NCI-H345 (cell line): ENCODE measurements around the gene FOXD4L6.
"Not testable (repeated sequence)": the region's sequence is repeated elsewhere in the genome, so short reads cannot be mapped to it uniquely, and the experiment has no call there.

Experiments
- DNase-seq: peaks from one replicate; lab custom pipeline; 2025; lab: John Stamatoyannopoulos, UW

The FOXD4L6 gene

GRCh38 chr9:41128581-41128980 is at the start of gene FOXD4L6:
TSS of gene FOXD4L6 (minus strand) at chr9:41128681. CDS start at chr9:41128383, 298 bp downstream.
- DNase-seq: not testable (repeated sequence)

GRCh38 chr9:41174994-41175393 is 46.5 kb upstream of the FOXD4L6 start:
- not testable (repeated sequence) for DNase-seq

GRCh38 chr9:41150116-41150515 is 21.6 kb upstream of the FOXD4L6 start:
- DNase-seq: not testable (repeated sequence)

DNA sequence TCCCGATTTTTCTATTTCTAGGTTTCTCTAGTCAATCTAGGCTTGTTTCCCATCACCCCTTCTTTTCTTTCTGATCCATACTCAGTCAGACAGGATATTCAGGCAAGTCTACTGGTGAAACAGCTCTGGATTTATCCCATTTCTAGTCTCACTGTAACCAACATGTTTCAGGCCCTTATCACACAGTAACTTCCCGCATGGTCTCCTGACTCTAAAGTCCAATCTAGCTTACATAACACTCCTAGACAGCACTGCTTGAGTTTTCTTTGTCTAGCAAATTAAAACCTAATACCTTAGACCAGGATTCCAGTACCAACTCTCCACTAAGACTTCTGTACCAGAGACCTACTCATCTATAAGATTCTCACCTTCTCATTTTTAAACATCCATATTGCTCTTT is 13.4 kb upstream of the FOXD4L6 start:
- not testable (repeated sequence) for DNase-seq

- DNase-seq: not testable (repeated sequence)
Observed at GRCh38 chr9:41126746-41127446, 1.6 kb downstream of the FOXD4L6 start.

- DNase-seq: not testable (repeated sequence)
Observed at GRCh38 chr9:41125936-41126335, 2.5 kb downstream of the FOXD4L6 start.

GRCh38 chr9:41125109-41125658 is 3.3 kb downstream of the FOXD4L6 start:
- DNase-seq: not testable (repeated sequence)

- DNase-seq: not testable (repeated sequence)
Observed at GRCh38 chr9:41124250-41125108, 4.0 kb downstream of the FOXD4L6 start.

GRCh38 chr9:41123812-41124211 is 4.7 kb downstream of the FOXD4L6 start:
- DNase-seq: not testable (repeated sequence)

DNA sequence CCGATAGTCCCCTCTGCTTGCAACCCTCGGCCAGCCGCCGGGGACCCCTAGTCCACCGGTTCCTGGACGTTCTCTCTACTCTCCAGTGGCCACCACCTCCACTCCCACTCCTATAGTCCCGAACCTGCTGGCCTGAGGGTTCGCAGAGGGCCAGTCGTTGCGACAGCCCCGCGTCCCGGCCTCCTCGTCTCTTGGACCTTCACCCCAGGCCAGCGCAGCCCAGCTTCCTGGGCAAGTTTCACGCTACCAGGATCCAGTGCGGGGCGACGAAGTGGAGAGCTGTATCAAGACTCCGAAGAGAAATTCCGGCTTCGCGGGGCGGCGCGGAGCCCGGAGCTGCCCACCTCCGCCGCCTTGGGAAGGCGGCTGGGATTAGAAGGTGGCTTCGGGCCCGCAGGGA is 5.1 kb downstream of the FOXD4L6 start:
- not testable (repeated sequence) for DNase-seq

- not testable (repeated sequence) for DNase-seq
Observed at GRCh38 chr9:41120696-41121095, 7.8 kb downstream of the FOXD4L6 start.

DNA sequence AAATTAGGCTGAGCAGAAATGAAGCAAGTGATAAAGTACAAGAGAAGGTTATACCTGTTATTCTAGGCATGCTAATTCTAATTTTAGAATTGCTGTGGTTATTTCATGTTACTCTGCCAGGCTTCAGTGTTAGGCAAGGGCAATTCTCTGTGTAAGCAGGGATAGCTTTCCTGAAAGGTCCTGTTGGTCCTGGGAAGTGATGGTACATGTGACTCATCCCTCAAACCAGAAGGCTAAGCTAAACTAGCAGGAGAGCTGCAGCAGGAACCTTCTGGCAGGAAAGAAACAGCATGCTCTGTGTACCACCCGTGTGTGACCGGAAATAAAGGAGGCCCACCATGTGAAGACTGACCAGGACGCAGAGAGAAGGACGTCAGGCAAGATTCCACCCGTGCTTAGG is 8.8 kb downstream of the FOXD4L6 start:
- not testable (repeated sequence) for DNase-seq

GRCh38 chr9:41119311-41119710 is 9.2 kb downstream of the FOXD4L6 start:
- not testable (repeated sequence) for DNase-seq

- not testable (repeated sequence) for DNase-seq
Observed at GRCh38 chr9:41113348-41113747, 15.1 kb downstream of the FOXD4L6 start.

DNA sequence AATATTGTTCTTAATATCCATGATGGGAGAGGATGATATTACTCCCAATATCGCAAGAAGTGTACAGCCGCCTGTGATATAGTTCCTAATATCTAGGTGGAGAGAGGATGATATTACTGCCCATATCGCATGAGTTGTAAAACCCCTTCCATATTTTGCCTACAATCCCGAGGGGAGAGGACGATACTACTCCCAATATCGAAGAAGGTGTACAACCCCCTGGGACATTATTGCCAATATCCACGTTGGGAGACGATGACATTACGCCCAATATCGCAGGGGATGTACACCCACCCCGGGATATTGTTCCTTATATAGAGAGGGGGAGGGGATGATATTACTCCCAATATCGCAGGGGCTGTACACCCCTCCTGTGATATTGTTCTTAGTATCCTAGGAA is 17.1 kb downstream of the FOXD4L6 start:
- DNase-seq: not testable (repeated sequence)

- DNase-seq: not testable (repeated sequence)
Observed at GRCh38 chr9:41110913-41111312, 17.6 kb downstream of the FOXD4L6 start.

- DNase-seq: not testable (repeated sequence)
Observed at GRCh38 chr9:41109253-41109652, 19.2 kb downstream of the FOXD4L6 start.

GRCh38 chr9:41108816-41109215 is 19.7 kb downstream of the FOXD4L6 start:
- DNase-seq: not testable (repeated sequence)

DNA sequence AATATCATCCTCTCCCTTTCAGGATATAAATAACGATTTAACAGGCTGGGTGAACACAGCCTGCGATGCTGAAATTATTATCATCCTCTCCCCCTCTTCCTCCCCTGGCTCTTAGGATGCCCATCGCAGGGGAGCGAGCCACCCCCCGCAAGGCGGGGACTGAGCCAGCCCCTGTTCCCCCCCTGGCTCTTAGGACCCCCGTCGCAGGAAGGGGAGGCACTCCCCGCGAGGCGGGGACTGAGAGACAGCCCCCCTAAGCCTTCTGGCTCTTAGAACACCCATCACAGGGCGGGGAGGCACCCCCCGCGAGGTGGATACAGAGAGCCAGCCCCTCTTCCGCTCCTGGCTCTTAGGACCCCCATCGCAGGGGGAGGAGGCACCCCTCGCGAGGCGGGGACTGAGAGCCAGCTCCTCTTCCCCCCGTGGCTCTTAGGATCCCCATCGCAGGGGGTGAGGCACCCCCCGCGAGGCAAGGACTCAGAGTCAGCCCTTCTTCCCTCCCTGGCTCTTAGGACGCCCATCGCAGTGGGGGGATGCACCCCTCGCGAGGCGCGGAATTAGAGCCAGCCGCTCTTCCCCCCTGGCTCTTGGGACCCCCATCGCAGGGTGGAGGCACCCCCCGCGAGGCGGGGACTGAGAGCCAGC is 21.9 kb downstream of the FOXD4L6 start:
- not testable (repeated sequence) for DNase-seq

DNA sequence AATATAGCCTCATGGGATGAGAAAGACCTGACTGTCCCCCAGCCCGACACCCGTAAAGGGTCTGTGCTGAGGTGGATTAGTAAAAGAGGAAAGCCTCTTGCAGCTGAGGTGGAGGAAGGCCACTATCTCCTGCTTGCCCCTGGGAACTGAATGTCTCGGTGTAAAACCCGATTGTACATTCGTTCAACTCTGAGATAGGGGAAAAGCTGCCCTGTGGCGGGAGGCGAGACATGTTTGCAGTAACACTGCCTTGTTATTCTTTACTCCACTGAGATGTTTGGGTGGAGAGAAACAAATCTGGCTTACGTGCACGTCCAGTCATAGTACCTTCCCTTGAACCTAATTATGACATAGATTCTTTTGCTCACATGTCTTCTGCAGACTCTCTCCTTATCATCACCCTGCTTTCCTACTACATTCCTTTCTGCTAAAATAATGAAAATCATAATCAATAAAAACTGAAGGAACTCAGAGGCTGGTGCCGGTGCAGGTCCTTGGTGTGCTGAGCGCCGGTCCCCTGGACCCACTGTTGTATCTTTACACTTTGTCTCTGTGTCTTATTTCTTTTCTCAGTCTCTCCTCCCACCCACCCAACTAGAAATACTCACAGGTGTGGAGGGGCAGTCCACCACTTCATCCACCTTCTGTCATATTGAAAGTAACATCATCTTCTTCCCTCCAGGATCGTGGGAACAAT is 22.8 kb downstream of the FOXD4L6 start:
- not testable (repeated sequence) for DNase-seq

- not testable (repeated sequence) for DNase-seq
Observed at GRCh38 chr9:41104542-41104941, 23.9 kb downstream of the FOXD4L6 start.
